ENCODE data around the gene MED13L.
"Not testable (repeated sequence)": the region's sequence is repeated elsewhere in the genome, so short reads cannot be mapped to it uniquely, and the experiment has no call there.

MED13L gene

DNA sequence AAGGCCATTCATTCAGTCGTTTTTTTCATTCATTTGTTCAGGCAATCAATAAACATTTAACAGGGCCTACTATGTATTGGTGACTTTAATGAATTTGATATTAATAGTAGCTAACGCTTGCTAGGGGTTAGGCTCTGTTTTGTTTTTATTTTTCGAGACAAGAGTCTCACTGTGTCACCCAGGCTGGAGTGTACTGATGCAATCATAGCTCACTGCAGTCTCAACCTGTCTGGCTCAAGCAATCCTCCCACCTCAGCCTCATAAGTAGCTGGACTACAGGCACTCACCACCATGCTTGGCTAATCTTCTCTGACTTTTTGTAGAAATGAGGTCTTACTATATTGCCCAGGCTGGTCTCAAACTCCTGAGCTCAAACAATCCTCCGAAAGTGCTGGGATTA is 25.6 kb upstream of the MED13L start:
- DNase-seq: no peak

DNA sequence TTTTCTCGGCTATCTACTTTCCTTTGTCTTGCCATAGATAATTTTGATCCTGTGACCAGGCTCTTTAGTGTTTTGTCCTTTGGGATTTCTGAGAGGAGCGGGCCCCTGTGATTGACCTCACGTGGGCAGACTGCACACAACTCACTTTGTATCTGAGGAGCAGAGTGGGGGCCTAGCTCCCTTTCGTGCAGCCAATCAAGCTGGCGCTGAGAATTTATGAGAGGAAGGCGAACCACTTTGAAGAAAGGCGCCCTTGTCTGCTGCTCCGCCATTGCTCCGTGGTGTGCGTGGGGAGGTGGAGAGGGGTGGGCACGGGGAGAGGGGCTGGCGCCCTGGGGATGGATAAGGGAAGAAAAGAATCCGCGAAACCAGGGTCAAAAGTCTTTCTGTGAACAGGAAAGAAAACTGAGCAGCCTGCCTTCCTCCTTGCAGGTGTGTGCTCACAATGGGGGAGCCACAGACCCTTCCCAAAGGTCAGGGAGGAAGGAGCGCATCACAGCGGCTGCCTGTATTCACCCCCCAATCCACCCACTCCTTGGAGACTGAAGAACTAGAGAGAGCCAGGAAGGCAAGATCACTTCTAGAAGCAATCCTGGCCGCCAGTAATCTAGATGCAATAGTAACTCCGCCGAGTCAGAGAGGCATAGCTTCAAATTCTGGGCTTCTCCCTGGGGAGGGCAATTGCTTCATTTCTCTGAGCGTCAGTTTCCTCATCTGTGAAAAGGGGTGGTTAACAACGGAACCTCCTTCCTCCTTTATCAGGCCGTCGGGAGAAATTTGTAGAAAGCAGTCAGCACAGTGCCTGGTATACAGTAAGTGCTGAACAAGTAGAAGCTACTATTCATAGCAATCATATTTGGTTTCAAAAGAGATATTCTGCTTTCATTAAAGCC is 24.9 kb upstream of the MED13L start:
- DNase-seq: no peak

DNA sequence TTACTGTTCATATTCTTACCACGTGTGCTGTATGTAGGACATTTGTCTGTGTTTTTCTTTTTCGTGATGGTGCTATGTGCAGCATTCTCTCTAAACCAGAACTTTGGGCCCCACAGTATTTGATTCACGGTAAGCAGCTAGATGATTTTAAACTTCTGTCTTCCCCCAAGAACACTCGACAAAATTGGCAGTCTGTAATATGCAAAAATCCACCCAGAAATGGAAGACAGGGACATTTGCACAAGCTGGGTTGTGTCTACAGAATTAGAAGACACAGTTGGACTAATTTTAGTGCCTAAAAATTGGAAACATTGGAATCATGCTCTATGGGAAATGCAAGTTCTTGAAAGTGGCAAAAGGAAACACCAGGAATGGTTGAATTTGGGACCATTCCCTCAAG is 24.1 kb upstream of the MED13L start:
- no peak for DNase-seq

DNA sequence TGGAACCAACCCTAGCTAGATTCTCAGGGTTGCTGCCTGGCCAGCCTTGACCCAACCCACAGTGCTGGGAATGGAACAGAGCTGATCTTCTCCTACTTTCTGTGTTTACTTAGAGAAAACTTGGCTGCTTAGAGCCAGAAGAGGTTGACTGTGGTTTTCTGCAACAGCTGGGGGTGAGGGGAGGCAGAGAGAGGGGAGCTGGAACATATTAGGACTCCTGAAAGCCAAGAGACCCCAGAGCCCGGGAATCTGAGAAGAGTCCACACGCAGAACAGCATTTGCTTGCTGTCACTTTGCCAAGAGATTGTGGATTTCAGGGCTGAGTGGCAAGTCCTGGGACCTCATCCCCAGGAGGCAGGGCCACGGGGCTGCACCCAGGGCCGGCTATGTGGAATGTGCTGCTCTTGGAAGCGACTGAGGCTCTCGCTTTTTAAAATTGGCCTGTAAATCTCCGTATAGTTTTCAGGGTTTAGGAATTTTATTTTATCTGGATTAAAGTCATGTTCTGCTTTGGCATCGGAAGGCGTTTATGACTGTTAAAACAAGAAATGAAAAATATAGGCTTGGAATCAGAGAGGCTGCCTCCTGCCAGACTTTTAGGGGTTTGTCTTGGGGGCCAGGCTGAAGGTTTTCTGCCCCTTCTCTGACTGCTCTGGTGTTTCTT is 22.3 kb upstream of the MED13L start:
- no peak for DNase-seq

DNA sequence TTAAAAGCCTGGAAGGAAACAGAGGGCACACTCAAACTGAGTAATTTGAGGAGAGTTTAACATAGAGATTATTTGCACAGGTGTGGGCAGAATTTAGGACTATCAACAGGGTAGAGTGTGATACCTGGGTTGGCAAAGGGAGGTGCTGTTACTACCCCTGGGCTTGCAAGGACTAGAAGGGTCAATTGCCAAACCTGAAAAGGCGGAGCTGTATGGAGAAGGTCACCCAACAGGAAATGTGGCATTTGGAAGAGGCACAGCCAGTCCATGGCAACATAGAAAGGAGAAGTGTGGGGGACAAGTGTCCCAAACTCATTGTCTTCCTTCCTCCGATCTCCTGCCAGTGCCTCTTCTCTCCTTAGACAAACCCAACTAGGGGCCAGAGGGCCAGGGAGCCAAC is 21.6 kb upstream of the MED13L start:
- no peak for DNase-seq

DNA sequence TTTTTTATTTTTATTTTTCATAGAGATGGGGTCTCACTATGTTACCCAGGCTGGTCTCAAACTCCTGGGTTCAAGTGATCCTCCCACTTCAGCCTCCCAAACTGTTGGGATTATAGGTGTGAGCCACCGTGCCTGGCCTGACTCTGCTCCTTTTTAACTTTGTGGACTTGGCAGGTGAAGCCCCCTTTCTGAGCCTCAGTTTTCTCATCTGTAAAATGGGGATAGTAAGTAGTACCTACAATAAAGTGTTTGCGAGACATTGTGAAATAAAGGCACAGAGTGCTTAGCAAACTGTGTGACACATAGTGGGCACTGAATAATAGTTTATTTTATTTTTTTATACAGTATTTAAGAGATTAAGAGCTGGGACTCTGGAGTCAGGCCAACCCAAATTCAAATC is 21.1 kb upstream of the MED13L start:
- no peak for DNase-seq

DNA sequence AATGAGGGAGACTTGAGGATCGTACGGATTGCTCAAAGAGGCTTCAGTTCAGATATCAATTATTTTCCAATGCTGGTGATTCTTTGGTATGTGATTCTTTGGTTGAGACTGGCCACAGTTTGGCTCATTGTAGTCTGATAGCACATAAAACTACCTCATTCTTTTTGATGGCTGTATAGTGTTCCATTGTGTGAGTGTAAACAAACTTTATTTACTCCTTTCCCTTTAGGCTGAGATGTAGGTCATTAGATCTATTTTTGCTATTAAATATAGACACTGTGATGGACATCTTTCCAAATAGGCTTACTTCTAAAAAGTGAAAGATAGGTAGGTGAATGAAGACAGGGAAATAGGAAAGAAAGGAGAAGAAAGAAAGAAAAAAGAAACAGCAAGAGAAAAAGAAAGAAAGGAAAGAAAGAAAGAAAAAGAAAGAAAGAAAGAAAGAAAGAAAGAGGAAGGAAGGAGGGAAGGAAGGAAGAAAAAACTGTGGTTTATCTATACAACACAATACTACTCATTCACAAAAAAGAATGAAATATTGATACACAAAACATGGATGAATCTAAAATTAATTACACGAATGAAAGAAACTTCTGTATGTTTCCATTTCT is 19.8 kb upstream of the MED13L start:
- no peak for DNase-seq

DNA sequence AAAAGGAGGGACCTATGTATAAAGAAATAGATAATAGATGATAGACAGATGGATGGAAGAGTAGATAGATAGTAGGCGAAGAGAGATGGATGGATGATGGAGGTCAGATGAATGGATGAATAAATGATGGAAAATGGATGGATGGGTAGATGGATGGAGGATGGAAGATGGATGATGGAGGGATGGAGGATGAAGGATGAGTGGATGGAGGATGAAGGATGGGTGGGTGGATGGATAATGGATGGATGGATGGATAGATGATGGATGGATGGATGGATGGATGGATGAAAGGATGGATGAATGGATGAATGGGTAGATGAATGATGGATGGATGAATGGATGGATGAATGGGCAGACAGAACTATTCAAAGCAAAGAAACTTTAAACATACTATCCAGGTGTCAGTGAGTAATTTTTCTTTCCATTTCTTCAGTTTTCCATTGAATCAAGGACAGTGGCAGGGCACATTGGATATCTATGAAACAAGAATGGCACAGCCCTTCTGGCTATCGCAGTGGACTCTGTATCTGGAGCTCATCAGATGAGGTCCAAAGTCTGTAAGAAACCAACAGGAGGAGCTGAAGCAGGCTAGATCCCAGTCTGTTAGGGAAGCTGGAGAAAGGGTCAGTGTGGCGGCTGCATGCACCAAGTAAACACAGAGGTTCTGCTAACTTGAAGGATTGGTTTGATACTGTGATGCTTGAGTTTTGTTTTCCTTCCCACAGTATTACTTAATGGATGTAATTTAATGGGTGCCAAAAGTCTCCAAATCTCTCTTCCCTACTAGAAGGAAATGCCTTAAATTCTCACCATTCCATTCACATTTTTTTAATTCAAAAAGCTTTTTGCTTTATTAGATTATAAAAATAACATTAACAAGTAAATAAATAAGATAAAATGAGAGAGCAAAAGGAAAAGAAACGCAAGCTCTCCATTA is 18.1 kb upstream of the MED13L start:
- DNase-seq: no peak

DNA sequence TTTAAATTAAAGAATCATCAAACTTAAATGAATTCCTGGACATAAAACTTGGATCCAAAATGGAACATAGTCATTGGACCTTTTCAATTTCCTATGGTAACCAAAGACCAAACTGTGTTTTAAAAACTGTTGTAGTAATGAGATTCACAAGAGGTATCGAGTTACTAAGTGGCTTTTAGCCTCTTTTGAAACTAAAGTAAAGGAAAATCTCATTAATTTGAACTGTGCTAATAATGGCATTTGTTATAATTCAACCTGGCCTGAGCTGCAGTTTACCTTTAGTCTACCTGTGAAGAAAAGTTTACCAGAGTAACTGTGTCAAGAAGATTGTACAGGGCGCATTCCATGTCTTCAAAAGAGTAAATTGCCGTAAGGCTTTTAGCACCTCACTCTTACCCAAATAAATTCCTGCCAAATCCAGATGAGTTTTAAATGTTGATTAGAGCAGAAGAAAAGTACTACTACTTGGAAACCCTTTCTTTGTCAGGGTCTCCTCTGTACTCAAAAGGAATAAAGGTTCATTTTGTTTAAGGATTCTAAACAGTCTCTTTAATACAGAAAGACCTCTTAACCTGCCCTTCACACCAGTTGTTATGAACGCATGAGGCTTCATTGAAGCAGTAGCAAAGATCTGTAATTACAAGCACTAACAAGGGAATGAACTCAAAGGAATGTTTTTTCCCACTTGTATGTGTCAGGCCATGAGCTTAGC is 17.1 kb upstream of the MED13L start:
- no peak for DNase-seq

DNA sequence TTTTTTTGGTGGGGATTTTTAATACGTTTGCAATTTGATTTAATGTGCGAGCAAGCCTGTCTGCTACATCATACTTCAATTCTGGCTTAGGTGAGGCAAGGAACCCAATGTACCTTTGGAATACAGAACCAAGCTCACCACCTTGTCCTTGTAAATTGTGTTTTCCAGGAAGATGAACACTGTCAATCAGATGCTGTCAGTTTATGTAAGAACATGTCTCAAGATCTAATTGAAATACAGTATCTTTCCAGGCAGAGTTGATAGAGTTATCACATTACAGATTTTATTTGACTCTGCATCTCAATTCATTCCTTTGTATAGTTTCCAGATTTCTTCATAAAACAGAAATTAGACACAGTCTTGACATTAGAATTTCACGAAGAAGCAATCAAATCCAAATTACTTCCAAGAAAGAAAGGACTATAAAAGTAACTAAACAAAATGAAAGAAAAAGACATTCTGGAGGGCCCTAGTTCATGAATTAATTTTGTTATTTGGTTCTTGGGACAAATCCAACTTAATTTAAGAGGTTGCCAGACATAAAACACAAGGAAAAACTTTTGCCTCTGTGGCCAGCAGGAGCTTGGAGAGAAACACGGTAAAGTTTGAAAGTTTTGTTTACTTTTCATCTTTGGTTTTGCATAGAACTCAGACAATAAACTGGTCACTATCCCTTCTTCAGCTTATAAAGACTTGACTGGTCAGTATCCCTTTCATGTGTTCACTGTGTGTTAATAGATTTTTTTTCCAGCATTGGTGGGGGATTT is 16.4 kb upstream of the MED13L start:
- no peak for DNase-seq

DNA sequence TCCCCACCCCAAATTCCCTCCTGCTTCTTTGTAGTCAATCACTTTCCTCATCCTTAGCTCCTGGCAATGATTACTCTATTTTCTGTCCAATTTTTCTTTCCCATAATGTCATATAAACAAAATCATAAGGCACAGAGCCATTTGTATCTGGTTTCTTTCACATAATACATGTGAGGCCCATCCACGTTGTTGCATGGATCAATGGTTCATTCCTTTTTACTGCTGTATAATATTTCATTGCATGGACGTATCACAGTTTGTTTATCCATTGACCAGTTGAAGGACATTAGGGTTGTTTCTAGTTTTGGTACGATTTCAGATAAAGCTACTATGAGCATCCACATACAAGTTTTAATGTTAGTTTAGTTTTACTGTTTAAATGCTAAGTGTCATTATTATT is 13.7 kb upstream of the MED13L start:
- no peak for DNase-seq

DNA sequence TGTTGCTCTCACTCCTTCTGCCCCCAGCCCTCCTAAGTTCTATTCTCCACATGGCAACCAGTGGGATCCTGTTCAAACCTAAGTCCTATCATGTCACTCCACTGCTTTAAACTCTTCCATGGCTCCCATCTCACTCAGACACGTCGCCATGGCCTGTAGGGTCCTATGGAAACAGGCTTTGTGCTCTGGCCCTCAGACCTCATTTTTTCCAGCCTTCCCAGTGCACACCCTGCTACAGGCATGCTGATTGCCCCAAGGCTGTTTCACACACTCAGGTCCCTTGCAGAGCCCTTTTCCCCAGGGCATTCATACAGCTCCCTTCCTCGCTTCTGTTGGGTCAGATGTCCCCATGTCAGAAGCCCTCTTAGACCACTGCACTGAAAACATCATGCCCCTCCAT is 11.2 kb upstream of the MED13L start:
- no peak for DNase-seq

DNA sequence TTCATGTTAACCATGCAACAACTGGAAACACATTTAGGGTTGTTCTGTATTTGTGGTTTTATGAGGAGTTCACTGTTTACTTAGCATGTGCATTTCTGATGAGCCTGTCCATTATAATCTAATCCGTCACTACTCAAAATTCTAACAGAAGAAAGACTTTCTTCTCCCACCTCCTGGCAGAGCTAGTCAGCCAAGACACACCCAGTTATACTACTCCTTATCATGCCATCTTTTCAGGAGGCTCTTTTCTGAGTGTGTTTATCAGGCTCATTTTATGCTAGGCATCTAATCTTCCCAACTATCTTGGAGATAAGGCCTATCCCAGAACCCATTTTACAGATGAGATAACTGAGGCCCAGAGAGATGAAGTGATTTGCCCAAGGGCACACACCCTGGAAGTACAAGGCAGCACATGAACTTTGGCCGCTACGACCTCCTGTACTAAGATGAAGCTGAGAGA is 10.4 kb upstream of the MED13L start:
- no peak for DNase-seq

DNA sequence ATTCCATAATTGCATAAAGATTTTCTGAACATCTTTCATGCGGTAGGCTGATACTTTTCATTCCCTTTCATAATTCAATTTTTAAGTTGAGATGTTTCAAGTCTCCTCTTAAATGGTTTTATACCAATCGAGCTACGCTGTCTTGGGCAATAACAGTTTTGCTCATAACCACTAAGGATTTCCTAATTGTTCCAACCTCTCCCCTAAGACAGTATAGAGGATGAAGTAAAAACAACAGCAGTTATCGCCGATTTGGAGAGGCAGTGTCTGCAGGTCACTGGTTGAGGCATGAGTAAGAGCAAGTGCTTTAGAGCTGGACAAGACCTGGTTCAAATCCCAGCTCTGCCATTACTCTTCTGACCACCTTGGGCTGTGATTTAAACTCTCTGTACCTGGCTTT is 6.9 kb upstream of the MED13L start:
- no peak for DNase-seq

DNA sequence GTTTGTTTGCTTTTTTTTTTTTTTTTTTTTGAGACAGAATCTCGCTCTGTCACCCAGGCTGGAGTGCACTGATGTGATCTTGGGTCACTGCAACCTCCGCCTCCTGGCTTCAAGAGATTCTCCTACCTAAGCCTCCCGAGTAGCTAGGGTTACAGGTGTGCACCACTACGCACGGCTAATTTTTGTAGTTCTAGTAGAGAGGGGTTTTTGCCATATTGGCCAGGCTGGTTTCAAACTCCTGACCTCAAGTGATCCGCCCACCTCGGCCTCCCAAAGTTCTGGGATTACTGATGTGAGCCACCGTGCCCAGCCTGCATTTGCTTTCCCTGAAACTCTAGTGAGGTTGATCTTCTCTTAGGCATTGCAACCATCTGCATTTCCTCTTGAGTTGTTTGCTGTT is 6.4 kb upstream of the MED13L start:
- not testable (repeated sequence) for DNase-seq

DNA sequence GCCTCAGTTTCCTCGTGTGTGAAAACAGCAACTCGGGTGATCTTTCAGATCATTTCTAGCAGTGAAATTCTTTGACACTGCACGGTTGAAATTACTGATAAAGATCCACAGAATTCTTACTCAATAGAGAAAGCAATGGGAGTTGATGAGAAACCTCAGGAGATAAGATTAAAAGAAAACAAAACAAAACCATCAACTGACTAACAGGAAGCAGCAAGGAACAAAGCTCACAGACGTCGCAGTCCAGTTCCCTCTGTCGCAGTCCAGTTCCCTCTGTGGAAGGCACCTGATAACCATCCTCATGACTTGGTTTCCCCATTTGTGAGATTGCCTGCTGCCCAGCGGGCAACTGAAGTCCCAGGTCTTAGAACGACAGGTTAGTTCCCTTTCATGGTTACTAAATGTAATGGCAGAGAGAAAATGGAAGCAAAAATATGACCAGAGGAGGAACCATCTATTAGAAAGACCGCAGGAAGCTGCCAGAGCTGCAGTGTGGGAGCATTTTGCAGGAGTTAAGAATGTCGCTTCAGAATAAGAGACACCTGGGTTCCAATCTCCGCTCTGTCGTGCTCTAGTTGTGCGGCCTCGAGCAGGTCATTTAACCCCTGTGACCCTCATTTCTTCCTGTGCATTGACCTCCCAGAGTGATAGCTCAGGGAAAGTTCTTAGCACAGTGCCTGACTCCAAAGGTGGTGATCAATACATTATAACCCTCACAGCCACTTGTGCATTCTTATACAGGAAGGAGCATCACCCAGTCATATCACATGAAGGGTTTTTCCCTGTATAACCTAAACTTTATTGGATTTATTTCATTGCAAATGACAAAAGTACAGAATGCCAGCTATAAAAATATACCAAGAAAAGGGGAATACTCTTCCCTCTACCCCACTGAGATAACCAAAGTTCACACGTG is 5.1 kb upstream of the MED13L start:
- DNase-seq: no peak

DNA sequence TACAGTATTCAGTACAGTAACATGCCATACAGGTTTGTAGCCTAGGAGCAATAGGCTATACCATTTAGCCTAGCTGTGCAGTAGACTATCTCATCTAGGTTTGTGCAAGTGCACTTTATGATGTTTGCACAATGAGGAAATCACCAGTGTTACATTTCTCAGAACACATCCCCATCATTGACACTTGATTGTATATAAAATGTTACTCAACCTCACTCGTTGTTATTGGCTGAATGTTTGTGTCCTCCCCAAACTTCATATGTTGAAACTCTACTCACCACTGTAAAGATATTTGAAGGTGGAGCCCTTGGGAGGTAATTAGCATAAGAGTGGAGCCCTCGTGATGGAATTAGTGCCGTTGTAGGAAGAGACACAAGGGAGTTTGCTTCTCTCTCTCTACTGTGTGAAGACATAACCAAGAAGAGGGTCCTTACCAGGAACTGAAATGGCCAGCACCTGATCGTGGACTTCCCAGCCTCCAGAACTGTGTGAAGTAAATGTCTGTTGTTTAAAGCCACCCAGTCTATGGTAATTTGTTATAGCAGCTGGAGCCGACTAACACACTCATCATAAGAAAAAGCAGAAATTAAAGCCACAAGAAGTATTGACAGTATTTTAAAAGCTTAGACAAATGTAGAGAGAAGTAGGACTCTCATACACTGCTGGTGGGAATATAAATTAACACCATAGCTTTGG is 3.2 kb upstream of the MED13L start:
- DNase-seq: no peak

DNA sequence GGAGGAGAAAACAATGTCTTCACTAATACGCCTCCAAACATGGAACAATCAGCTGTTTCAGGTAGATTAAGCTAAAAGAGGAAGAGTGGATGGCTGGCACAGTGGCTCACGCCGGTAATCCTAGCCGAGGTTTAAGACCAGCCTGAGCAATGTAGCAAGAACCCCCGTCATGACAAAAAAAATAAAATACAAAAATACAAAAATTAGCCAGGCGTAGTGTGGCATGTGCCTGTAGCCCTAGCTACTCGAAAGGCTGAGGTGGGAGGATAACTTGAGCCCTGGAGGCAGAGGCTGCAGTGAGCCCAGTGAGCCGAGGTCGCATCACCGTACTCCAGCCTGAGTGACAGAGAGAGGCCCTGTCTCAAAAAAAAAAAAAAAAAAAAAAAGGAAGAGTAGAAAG is 1.2 kb upstream of the MED13L start:
- DNase-seq: no peak

DNA sequence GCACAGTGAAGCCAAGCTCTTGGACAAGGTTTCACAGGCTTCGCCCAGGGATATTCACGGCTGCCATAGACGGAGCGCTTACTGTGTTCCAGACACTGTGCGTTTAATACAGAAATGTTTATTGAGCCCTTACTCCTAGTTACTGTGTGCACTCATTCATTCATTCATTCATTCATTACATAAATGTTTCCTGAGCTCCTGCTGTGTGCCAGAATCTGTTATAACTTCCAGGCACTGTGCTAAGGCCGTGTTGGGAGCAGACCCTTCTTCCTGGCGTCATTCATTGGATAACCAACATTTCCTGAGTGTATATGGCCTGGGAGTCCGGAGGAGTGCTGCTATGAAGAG is 760 bp upstream of the MED13L start:
- DNase-seq: no peak
